OCI-LY1 (cell line): ENCODE results near the gene MPHOSPH9.

Experiments used
- H2AFZ ChIP-seq: fragments of 200-600 bp; sonication (generic), shearing (Covaris generic); 2 replicates; pipeline ENCODE4 v1.6.0; 2014; ENCODE audit warnings: antibody characterized with exemption, mild to moderate bottlenecking, low read length
- H3F3A ChIP-seq: fragments of 200-600 bp; sonication (generic), shearing (Covaris generic); 2 replicates; pipeline ENCODE4 v1.6.0; 2014; ENCODE audit warnings: mild to moderate bottlenecking, antibody characterized with exemption, low read length, moderate library complexity; ENCODE audit not compliant: insufficient read depth
- H3K27ac ChIP-seq: fragments of 200-600 bp; sonication (generic); 2 replicates; pipeline ENCODE4 v1.5.1; 2014; ENCODE audit warnings: low read length, mixed run types, mild to moderate bottlenecking, low read depth; ENCODE audit not compliant: poor library complexity, severe bottlenecking
- H3K27me3 ChIP-seq: fragments of 200-600 bp; sonication (generic); 2 replicates; pipeline ENCODE4 v1.6.0; 2014; ENCODE audit warnings: antibody characterized with exemption, mild to moderate bottlenecking, low read length, moderate library complexity; ENCODE audit not compliant: insufficient read depth
- H3K36me3 ChIP-seq: fragments of 200-600 bp; sonication (generic); 2 replicates; pipeline ENCODE4 v1.6.1; 2014; ENCODE audit warnings: mild to moderate bottlenecking, antibody characterized with exemption, low read length, moderate library complexity, mixed read lengths; ENCODE audit not compliant: insufficient read depth
- H3K4me1 ChIP-seq: fragments of 200-600 bp; sonication (generic); 2 replicates; pipeline ENCODE4 v1.5.1; 2014; ENCODE audit warnings: mild to moderate bottlenecking, low read length, moderate library complexity; ENCODE audit not compliant: insufficient read depth, severe bottlenecking
- H3K4me2 ChIP-seq: fragments of 200-600 bp; sonication (generic), shearing (Covaris generic); 2 replicates; pipeline ENCODE4 v1.6.1; 2014; ENCODE audit warnings: low read length
- H3K4me3 ChIP-seq: fragments of 200-600 bp; sonication (generic); 2 replicates; pipeline ENCODE4 v1.5.1; 2014; ENCODE audit warnings: low read length, low read depth, mild to moderate bottlenecking, mixed read lengths; ENCODE audit not compliant: poor library complexity, severe bottlenecking
- H3K79me2 ChIP-seq: fragments of 200-600 bp; shearing (Covaris generic); 2 replicates; pipeline ENCODE4 v1.6.1; 2016; ENCODE audit warnings: mixed run types, low read length, mixed read lengths; ENCODE audit not compliant: insufficient read depth
- H3K9ac ChIP-seq: fragments of 200-600 bp; sonication (generic), shearing (Covaris generic); 2 replicates; pipeline ENCODE4 v1.6.1; 2014; ENCODE audit warnings: mild to moderate bottlenecking, low read length, mixed read lengths
- H3K9me2 ChIP-seq: fragments of 200-600 bp; sonication (generic), shearing (Covaris generic); 2 replicates; pipeline ENCODE4 v1.6.1; 2014; ENCODE audit warnings: low read depth, mild to moderate bottlenecking, low read length, mixed read lengths
- H3K9me3 ChIP-seq: fragments of 200-600 bp; shearing (Covaris generic); 2 replicates; pipeline ENCODE4 v1.6.1; 2014; ENCODE audit warnings: low read length, mixed read lengths
- H4K20me1 ChIP-seq: fragments of 200-600 bp; sonication (generic), shearing (Covaris generic); 2 replicates; pipeline ENCODE4 v1.6.0; 2016; ENCODE audit warnings: mild to moderate bottlenecking, low read length; ENCODE audit not compliant: insufficient read depth
- EZH2 ChIP-seq: fragments of 200-600 bp; sonication (generic), shearing (Covaris generic); IDR thresholded peaks from 2 replicates; pipeline ENCODE4 v1.8.0; 2017; ENCODE audit warnings: borderline replicate concordance, mixed run types, mild to moderate bottlenecking, antibody characterized with exemption, low read length, moderate library complexity, mixed read lengths
- TF ChIP-seq, protein P1 (sequence below): fragments of 200-600 bp; sonication (generic), shearing (Covaris generic); IDR thresholded peaks from 2 replicates; pipeline ENCODE4 v1.5.1; 2017; ENCODE audit warnings: mild to moderate bottlenecking, antibody characterized with exemption, low read length, moderate library complexity, mixed read lengths

The MPHOSPH9 gene

DNA sequence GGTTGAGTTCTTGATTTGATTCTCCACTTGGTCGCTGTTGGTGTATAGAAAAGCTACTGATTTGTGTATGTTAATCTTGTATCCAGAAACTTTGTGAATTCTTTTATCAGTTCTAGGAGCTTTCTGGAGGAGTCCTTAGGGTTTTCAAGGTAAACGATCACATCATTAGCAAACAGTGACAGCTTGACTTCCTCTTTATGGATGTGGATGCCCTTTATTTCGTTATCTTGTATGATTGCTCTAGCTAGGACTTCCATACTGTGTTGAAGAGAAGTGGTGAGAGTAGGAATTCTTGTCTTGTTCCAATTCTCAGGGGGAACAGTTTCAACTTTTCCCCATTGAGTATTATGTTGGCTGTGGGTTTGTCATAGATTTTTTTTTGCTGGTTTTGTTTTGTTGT, 12.7 kb upstream of the MPHOSPH9 start:
- Histone ChIP-seq H3K4me3 (no peak overlapping the region), H3K27ac (no peak overlapping the region), H3K9me3 (no peaks in the 10 kb centered on the region), H3K9me2 (no peaks in the 10 kb centered on the region), H3K9ac (no peak overlapping the region), H3K4me2 (no peak overlapping the region), H3K4me1 (peaks cover 22% of the 10 kb centered on the region), H3K79me2 (peaks cover 56% of the 10 kb centered on the region), H2AFZ (no peak overlapping the region), H3K27me3 (no peaks in the 10 kb centered on the region), H3F3A (no peaks in the 10 kb centered on the region), H4K20me1 (no peaks in the 10 kb centered on the region), H3K36me3 (peaks cover 75% of the 10 kb centered on the region)
- TF ChIP-seq EZH2 = no peak
- TF ChIP-seq, protein P1, sequence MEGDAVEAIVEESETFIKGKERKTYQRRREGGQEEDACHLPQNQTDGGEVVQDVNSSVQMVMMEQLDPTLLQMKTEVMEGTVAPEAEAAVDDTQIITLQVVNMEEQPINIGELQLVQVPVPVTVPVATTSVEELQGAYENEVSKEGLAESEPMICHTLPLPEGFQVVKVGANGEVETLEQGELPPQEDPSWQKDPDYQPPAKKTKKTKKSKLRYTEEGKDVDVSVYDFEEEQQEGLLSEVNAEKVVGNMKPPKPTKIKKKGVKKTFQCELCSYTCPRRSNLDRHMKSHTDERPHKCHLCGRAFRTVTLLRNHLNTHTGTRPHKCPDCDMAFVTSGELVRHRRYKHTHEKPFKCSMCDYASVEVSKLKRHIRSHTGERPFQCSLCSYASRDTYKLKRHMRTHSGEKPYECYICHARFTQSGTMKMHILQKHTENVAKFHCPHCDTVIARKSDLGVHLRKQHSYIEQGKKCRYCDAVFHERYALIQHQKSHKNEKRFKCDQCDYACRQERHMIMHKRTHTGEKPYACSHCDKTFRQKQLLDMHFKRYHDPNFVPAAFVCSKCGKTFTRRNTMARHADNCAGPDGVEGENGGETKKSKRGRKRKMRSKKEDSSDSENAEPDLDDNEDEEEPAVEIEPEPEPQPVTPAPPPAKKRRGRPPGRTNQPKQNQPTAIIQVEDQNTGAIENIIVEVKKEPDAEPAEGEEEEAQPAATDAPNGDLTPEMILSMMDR = no peak

DNA sequence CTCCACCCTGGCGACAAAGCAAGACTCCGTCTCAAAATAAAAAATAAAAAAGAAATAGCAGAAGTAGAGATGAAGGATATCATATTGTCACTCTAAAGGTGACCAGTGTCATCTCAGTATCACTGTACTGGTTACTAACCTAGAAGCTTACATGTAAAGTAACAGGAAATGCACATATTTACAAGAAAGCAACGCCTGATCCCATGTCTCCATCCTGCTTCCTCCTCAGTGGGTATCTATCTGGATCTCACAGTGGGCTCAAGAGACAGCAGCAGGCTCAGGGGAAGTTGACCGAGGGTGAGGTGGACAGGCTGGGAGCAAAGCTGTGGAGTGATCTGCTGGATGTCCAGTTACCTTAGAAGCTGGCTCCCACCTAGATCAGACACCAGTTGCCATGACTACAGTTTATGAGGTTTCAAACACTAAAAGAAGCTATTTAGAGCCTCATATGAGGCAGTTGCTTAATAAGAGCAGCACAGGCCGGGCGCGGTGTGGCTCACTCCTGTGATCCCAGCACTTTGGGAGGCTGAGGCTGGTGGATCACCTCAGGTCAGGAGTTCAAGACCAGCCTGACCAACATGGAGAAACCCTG, 10.8 kb upstream of the MPHOSPH9 start:
- TF ChIP-seq, protein P1 = no peak
- TF ChIP-seq EZH2 = no peak
- Histone ChIP-seq H3K9ac (no peak overlapping the region), H3K9me3 (no peaks in the 10 kb centered on the region), H3K4me1 (peaks cover 16% of the 10 kb centered on the region), H3K27me3 (no peaks in the 10 kb centered on the region), H3K79me2 (peaks cover 57% of the 10 kb centered on the region), H3K27ac (no peak overlapping the region), H3K4me2 (no peak overlapping the region), H3K4me3 (no peak overlapping the region), H3F3A (no peaks in the 10 kb centered on the region), H4K20me1 (no peaks in the 10 kb centered on the region), H3K36me3 (peaks cover 78% of the 10 kb centered on the region), H3K9me2 (no peaks in the 10 kb centered on the region), H2AFZ (no peak overlapping the region)

DNA sequence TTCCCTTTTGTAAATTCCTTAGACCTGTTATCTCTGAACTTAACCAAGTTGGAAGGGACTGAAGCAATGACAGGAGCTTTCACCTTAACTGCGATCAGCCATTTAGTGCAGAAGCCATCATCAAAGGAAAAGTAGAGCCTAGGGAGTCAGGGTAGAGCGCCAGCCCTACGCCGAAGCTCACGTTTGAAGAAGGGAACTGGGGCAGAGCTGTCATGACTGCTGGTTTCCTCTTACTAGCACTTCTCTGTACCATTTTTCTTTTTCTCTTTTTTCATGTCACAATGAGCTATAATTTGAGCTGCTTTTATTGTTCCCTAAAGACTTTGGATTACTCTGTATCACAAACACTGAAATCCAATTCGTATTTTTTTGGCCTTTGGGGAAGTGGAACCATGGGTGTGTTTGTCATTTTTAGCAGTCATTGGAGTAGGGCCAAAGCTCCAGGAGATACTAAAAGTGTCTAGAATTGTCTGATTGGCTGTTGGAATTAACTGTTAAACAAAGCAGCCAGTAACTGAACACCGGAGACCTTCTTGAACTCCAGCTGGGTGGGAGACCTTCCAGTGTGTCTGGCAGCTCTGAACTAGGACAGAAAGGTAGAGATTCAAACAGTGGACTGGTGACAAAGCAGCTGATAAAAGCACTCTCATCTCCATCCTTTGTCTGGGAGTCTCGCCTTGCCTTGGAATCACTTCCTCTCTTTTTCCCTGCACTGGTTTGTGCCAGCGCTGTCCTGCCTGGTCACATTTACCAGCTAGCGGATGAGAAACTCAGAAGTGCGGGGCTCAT, 9.4 kb upstream of the MPHOSPH9 start:
- peaks cover 76% of the 10 kb centered on the region for H3K36me3 ChIP-seq
- peaks cover 51% of the 10 kb centered on the region for H3K79me2 ChIP-seq
- no peak overlapping the region for H2AFZ ChIP-seq
- H3K27ac ChIP-seq = peak overlapping the region; percentile 74
- TF ChIP-seq, protein P1 = no peak
- TF ChIP-seq EZH2 = no peak
- H3K4me2 ChIP-seq = peak overlapping the region; percentile 19; the same call in 1 of the 2 replicates
- H3K4me3 ChIP-seq = no peak overlapping the region
- H3K4me1 ChIP-seq = peaks cover 21% of the 10 kb centered on the region
- no peak overlapping the region; the same call in 1 of the 2 replicates for H3K9ac ChIP-seq
- no peaks in the 10 kb centered on the region for H3K9me2 ChIP-seq
- no peaks in the 10 kb centered on the region for H3K27me3 ChIP-seq
- peaks cover 3% of the 10 kb centered on the region; the same call in 1 of the 2 replicates for H3F3A ChIP-seq
- no peaks in the 10 kb centered on the region for H4K20me1 ChIP-seq
- no peaks in the 10 kb centered on the region for H3K9me3 ChIP-seq
